ENCODE results near the gene SLC35B4. TPM values are rescaled to one million over a fixed set of nuclear protein-coding genes. Genes with fewer than 3 reads are reported as not detected.

The SLC35B4 gene
- total RNA-seq, 1 experiment from 2014 or later: 20.0 TPM

- no TSS peak for BruUV-seq (replicated peaks)
- ChIA-PET POLR2A (ENCODE audit: low non-redundant PET) (no interaction called here), CTCF (no interaction called here)
- Histone ChIP-seq H3K27me3 (replicated peaks; ENCODE audit: insufficient read depth, low read depth, low read length, poor library complexity) (peaks cover 37% of the 10 kb centered on the region), H3K36me3 (ENCODE audit: insufficient read depth, low read length, poor library complexity, severe bottlenecking) (no peaks in the 10 kb centered on the region), H3K4me1 (ENCODE audit: insufficient read depth, low read length, poor library complexity, severe bottlenecking) (no peaks in the 10 kb centered on the region), H3K27ac (ENCODE audit: low read depth, low read length, poor library complexity, severe bottlenecking) (no peak overlapping the region), H3K9me3 (ENCODE audit: low read depth, low read length, poor library complexity, severe bottlenecking) (no peaks in the 10 kb centered on the region), H3K4me3 (ENCODE audit: low read depth, low read length, poor library complexity, severe bottlenecking) (no peak overlapping the region)
- no peak for DNase-seq (ENCODE audit: low spot score)
- intact Hi-C loops (cut with micrococcal nuclease; ENCODE audit: unreplicated experiment): no loop called here
- no peak for TF ChIP-seq EZH2 (IDR thresholded peaks at IDR 0.05; ENCODE audit: borderline replicate concordance, low read depth, low read length, poor library complexity, severe bottlenecking)
- TF ChIP-seq CTCF (conservative IDR thresholded peaks at IDR 0.05; ENCODE audit: low read depth, low read length): no peak
Measured at GRCh38 chr7:134279898-134280297, 36.8 kb downstream of the SLC35B4 start.

GRCh38 chr7:134279336-134279735, 37.4 kb downstream of the SLC35B4 start:
- Histone ChIP-seq H3K27ac (ENCODE audit: low read depth, low read length, poor library complexity, severe bottlenecking) (no peak overlapping the region), H3K27me3 (replicated peaks; ENCODE audit: insufficient read depth, low read depth, low read length, poor library complexity) (peaks cover 37% of the 10 kb centered on the region), H3K9me3 (ENCODE audit: low read depth, low read length, poor library complexity, severe bottlenecking) (no peaks in the 10 kb centered on the region), H3K36me3 (ENCODE audit: insufficient read depth, low read length, poor library complexity, severe bottlenecking) (no peaks in the 10 kb centered on the region), H3K4me1 (ENCODE audit: insufficient read depth, low read length, poor library complexity, severe bottlenecking) (no peaks in the 10 kb centered on the region), H3K4me3 (ENCODE audit: low read depth, low read length, poor library complexity, severe bottlenecking) (no peak overlapping the region)
- CTCF ChIA-PET: no interaction called here
- no peak for DNase-seq (ENCODE audit: low spot score)
- intact Hi-C loops (cut with micrococcal nuclease; ENCODE audit: unreplicated experiment): no loop called here
- BruUV-seq (replicated peaks): no TSS peak
- POLR2A ChIA-PET (ENCODE audit: low non-redundant PET): no interaction called here
- TF ChIP-seq CTCF (conservative IDR thresholded peaks at IDR 0.05; ENCODE audit: low read depth, low read length) (no peak), EZH2 (IDR thresholded peaks at IDR 0.05; ENCODE audit: borderline replicate concordance, low read depth, low read length, poor library complexity, severe bottlenecking) (no peak)

DNA sequence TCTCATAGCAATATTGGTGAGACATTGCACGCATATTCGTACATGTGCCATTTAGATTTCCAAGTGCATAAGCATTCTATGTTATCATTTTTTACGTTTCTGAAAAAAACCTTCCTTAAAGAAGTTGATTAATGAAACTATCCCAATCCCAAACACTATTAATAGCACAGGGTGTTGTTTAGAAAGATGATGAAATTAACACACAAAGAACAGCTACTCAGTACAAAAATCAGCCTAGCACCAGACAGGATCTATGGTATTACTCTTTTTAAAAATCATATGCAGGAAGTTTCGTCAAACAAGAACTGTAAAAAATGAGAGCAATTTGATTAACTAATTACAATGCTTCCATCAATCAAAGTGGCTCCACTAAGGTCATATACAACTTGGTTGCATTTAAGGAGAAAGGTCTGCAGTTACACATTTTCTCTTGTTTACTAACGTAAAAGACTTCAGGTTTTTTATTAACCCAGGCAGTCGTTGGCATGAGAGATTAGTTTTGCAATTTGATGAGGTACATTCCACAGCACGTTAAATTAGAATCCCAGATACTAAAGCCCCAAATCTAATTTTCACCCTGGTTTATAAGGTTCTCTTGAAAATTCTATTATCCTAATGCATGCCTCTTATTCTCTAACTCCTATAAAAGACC, 38.1 kb downstream of the SLC35B4 start:
- intact Hi-C loops (cut with micrococcal nuclease; ENCODE audit: unreplicated experiment): no loop called here
- peaks cover 44% of the 10 kb centered on the region for H3K27me3 ChIP-seq (replicated peaks; ENCODE audit: insufficient read depth, low read depth, low read length, poor library complexity)
- no peaks in the 10 kb centered on the region for H3K9me3 ChIP-seq (ENCODE audit: low read depth, low read length, poor library complexity, severe bottlenecking)
- BruUV-seq (replicated peaks): no TSS peak
- no peak for DNase-seq (ENCODE audit: low spot score)
- POLR2A ChIA-PET (ENCODE audit: low non-redundant PET): no interaction called here
- H3K27ac ChIP-seq (ENCODE audit: low read depth, low read length, poor library complexity, severe bottlenecking): no peak overlapping the region
- no peaks in the 10 kb centered on the region for H3K36me3 ChIP-seq (ENCODE audit: insufficient read depth, low read length, poor library complexity, severe bottlenecking)
- H3K4me1 ChIP-seq (ENCODE audit: insufficient read depth, low read length, poor library complexity, severe bottlenecking): no peaks in the 10 kb centered on the region
- CTCF ChIA-PET: no interaction called here
- no peak overlapping the region for H3K4me3 ChIP-seq (ENCODE audit: low read depth, low read length, poor library complexity, severe bottlenecking)
- TF ChIP-seq EZH2 (IDR thresholded peaks at IDR 0.05; ENCODE audit: borderline replicate concordance, low read depth, low read length, poor library complexity, severe bottlenecking) (no peak), CTCF (conservative IDR thresholded peaks at IDR 0.05; ENCODE audit: low read depth, low read length) (no peak)

Measured in A673 (cell line).